Lower leg skin (tissue), 4 donors: ENCODE data around the gene DDX6. TPM values are rescaled to one million over a fixed set of nuclear protein-coding genes. Genes with fewer than 3 reads are reported as not detected.
"Not testable (repeated sequence)": the region's sequence is repeated elsewhere in the genome, so short reads cannot be mapped to it uniquely, and the experiment has no call there.

Experiments
- DNase-seq, 2 donors: peaks; one replicate each; pipeline ENCODE4 v3.0.0-alpha.2; 2019; ENCODE audit warnings: low spot score in 2 of 2
- H3K4me3 ChIP-seq: fragments of 200-600 bp; sonication (generic); 2 replicates; pipeline ENCODE4 v1.5.1; 2017; ENCODE audit warnings: mild to moderate bottlenecking, low read depth; ENCODE audit not compliant: poor library complexity, severe bottlenecking
- CTCF ChIP-seq, 3 donors: fragments of 450-650 bp; IDR thresholded peaks; one replicate each; pipeline ENCODE4 v1.5.1; 2016; ENCODE audit warnings: antibody characterized with exemption in 3 of 3, mild to moderate bottlenecking in 3 of 3, moderate library complexity in 2 of 3
- POLR2A ChIP-seq, 2 donors: fragments of 450-650 bp; IDR thresholded peaks; one replicate each; pipeline ENCODE4 v1.6.1; 2016 to 2017; ENCODE audit warnings: antibody characterized with exemption in 2 of 2, mild to moderate bottlenecking in 1 of 2, moderate library complexity in 1 of 2
- WGBS, 2 donors: methylation state at CpG; one replicate each; pipeline ENCODE4 v1.1.5; 2018; 5-methylcytosine and 5-hydroxymethylcytosine counted together
- intact Hi-C: fragments of 100-400 bp; cut with DNase I; formaldehyde crosslinking; loops from one replicate; pipeline ENCODE4 v1.15.0; 2023; ENCODE audit warnings: low total_unique reads
- total RNA-seq, 4 donors: library from RNA; depleted of rRNA; stranded (reverse); fragments of >200 nt; gene quantifications; one replicate each; pipeline ENCODE4 v1.1.0, GENCODE V29; 2016

DDX6 gene
- total RNA-seq, 4 donors from 2014 or later, result 71.8 to 117 (median 88.6) TPM

GRCh38 chr11:118735203-118735602, 55.8 kb downstream of the DDX6 start:
- WGBS, 2 donors, result 77 to 82% methylated on average over 2 of the region's 2 CpGs

GRCh38 chr11:118734031-118734430, 56.9 kb downstream of the DDX6 start:
- intact Hi-C loops, result no loop called here
- no peak overlapping the region for H3K4me3 ChIP-seq
- DNase-seq, result peak in 1 of 2 donors; percentile 23
- no peak for TF ChIP-seq CTCF (IDR thresholded peaks at IDR 0.05)
- TF ChIP-seq POLR2A (IDR thresholded peaks at IDR 0.05), result no peak
- WGBS, 2 donors, result 43 to 53% methylated on average over 4 of the region's 4 CpGs

More at GRCh38 chr11:118735203-118735602, 55.8 kb downstream of the DDX6 start:
- TF ChIP-seq POLR2A (IDR thresholded peaks at IDR 0.05) (no peak), CTCF (IDR thresholded peaks at IDR 0.05) (no peak)
- intact Hi-C loops, result no loop called here
- peak in 1 of 2 donors; percentile 10 for DNase-seq
- no peak overlapping the region for H3K4me3 ChIP-seq

- H3K4me3 ChIP-seq, intact Hi-C loops, DNase-seq: not testable (repeated sequence)
- WGBS, 2 donors, result 62 to 75% methylated on average over 3 to 4 of the region's 6 CpGs
Measured at GRCh38 chr11:118729753-118730152, 61.2 kb downstream of the DDX6 start.

- peak in 1 of 2 donors; percentile 12 for DNase-seq
- intact Hi-C loops, H3K4me3 ChIP-seq: not testable (repeated sequence)
- 92 to 93% methylated on average over 10 of the region's 10 CpGs for WGBS, 2 donors
Measured at GRCh38 chr11:118728112-118728511, 62.9 kb downstream of the DDX6 start.

- intact Hi-C loops, H3K4me3 ChIP-seq, DNase-seq: not testable (repeated sequence)
- 47 to 57% methylated on average over 2 of the region's 2 CpGs for WGBS, 2 donors
Measured at GRCh38 chr11:118727721-118728066, 63.3 kb downstream of the DDX6 start.

GRCh38 chr11:118727001-118727720, 63.8 kb downstream of the DDX6 start:
- WGBS, 2 donors, result 60% methylated on average over 8 of the region's 8 CpGs
- intact Hi-C loops, result not testable (repeated sequence)

GRCh38 chr11:118721478-118722015, 69.4 kb downstream of the DDX6 start:
- intact Hi-C loops, result not testable (repeated sequence)
- 82 to 86% methylated on average over 4 of the region's 10 CpGs for WGBS, 2 donors

More at GRCh38 chr11:118727001-118727720, 63.8 kb downstream of the DDX6 start:
- peak in 1 of 2 donors; percentile 21 for DNase-seq
- H3K4me3 ChIP-seq, result not testable (repeated sequence)

GRCh38 chr11:118720740-118721139, 70.2 kb downstream of the DDX6 start:
- DNase-seq, intact Hi-C loops, H3K4me3 ChIP-seq: not testable (repeated sequence)
- WGBS, 2 donors, result 60 to 61% methylated on average over 8 to 9 of the region's 9 CpGs

More at GRCh38 chr11:118721478-118722015, 69.4 kb downstream of the DDX6 start:
- not testable (repeated sequence) for DNase-seq, H3K4me3 ChIP-seq

- intact Hi-C loops, DNase-seq, H3K4me3 ChIP-seq: not testable (repeated sequence)
- WGBS, 2 donors, result 65 to 66% methylated on average over 12 to 13 of the region's 13 CpGs
Measured at GRCh38 chr11:118720078-118720477, 70.9 kb downstream of the DDX6 start.

- DNase-seq, result not testable (repeated sequence)
Measured at GRCh38 chr11:118718562-118718961, 72.4 kb downstream of the DDX6 start.

GRCh38 chr11:118717733-118718132, 73.2 kb downstream of the DDX6 start:
- H3K4me3 ChIP-seq, intact Hi-C loops, DNase-seq: not testable (repeated sequence)
- WGBS, 2 donors, result 92 to 93% methylated on average over 4 of the region's 4 CpGs

More at GRCh38 chr11:118718562-118718961, 72.4 kb downstream of the DDX6 start:
- H3K4me3 ChIP-seq, intact Hi-C loops: not testable (repeated sequence)
- WGBS, 2 donors, result 76 to 89% methylated on average over 7 of the region's 7 CpGs

GRCh38 chr11:118717221-118717620, 73.7 kb downstream of the DDX6 start:
- WGBS, 2 donors, result 96 to 99% methylated on average over 6 of the region's 6 CpGs
- intact Hi-C loops, H3K4me3 ChIP-seq, DNase-seq: not testable (repeated sequence)
